ENCODE results near the gene YIPF5.
A peak's percentile ranks its signal among the peaks of the same experiment; 100 is the strongest.

Gene YIPF5

GRCh38 chr5:144170276-144171024 lies at the start of gene YIPF5, which contains the start of gene KCTD16:
Gene YIPF5 (minus strand): TSS chr5:144170659. CDS start chr5:144169955, 704 bp downstream.
Gene KCTD16 (plus strand): TSS chr5:144170873.
- DNase-seq (ENCODE audit: low read depth), result peak; percentile 90
- H3K4me3 ChIP-seq (ENCODE audit: control insufficient read depth, low read depth, low read length), result peak within 1 kb of the TSS; percentile 92
- TF ChIP-seq CTCF (conservative IDR thresholded peaks at IDR 0.05; ENCODE audit: control insufficient read depth, insufficient read depth, low read depth, low read length), result no peak

- no peak overlapping the region for H3K4me3 ChIP-seq (ENCODE audit: control insufficient read depth, low read depth, low read length)
- no peak for DNase-seq (ENCODE audit: low read depth)
- no peak for TF ChIP-seq CTCF (conservative IDR thresholded peaks at IDR 0.05; ENCODE audit: control insufficient read depth, insufficient read depth, low read depth, low read length)
Measured at GRCh38 chr5:144219869-144220268, 49.4 kb upstream of the YIPF5 start.

- TF ChIP-seq CTCF (conservative IDR thresholded peaks at IDR 0.05; ENCODE audit: control insufficient read depth, insufficient read depth, low read depth, low read length), result no peak
- no peak overlapping the region for H3K4me3 ChIP-seq (ENCODE audit: control insufficient read depth, low read depth, low read length)
- DNase-seq (ENCODE audit: low read depth), result no peak
Measured at GRCh38 chr5:144210655-144211054, 40.2 kb upstream of the YIPF5 start.

- DNase-seq (ENCODE audit: low read depth), result no peak
Measured at GRCh38 chr5:144209361-144209760, 38.9 kb upstream of the YIPF5 start.

GRCh38 chr5:144207875-144208444 lies 37.5 kb upstream of the YIPF5 start:
- H3K4me3 ChIP-seq (ENCODE audit: control insufficient read depth, low read depth, low read length), result no peak overlapping the region
- no peak for TF ChIP-seq CTCF (conservative IDR thresholded peaks at IDR 0.05; ENCODE audit: control insufficient read depth, insufficient read depth, low read depth, low read length)
- no peak for DNase-seq (ENCODE audit: low read depth)

More at GRCh38 chr5:144209361-144209760, 38.9 kb upstream of the YIPF5 start:
- TF ChIP-seq CTCF (conservative IDR thresholded peaks at IDR 0.05; ENCODE audit: control insufficient read depth, insufficient read depth, low read depth, low read length), result no peak
- no peak overlapping the region for H3K4me3 ChIP-seq (ENCODE audit: control insufficient read depth, low read depth, low read length)

- TF ChIP-seq CTCF (conservative IDR thresholded peaks at IDR 0.05; ENCODE audit: control insufficient read depth, insufficient read depth, low read depth, low read length), result no peak
- no peak overlapping the region for H3K4me3 ChIP-seq (ENCODE audit: control insufficient read depth, low read depth, low read length)
- DNase-seq (ENCODE audit: low read depth), result peak; percentile 13
Measured at GRCh38 chr5:144206141-144206540, 35.7 kb upstream of the YIPF5 start.

Data from fibroblast of mammary gland (primary cell).